ENCODE results near the gene RPS8.
A peak's percentile ranks its signal among the peaks of the same experiment; 100 is the strongest.
"Not testable (repeated sequence)": the region's sequence is repeated elsewhere in the genome, so short reads cannot be mapped to it uniquely, and the experiment has no call there.

RPS8 gene

DNA sequence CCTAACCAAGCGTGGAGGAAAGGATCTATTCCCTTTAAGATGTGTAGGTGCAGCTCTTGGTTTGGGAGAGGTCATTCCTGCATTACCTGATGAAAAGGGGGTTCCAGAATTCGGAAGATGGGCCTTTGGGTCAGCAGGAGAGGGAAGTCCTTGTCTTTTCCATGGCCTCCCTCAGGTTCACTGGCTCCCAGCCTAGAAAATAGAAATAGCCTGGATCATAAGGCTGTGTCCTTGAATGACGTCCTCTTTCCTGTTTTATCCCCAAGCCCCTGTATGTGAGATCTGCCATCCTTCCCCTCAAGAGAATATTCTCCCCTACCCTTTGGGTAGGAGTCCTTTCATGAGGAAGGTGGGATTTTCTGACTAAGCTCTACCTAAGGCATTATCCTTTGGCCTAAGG is 14.5 kb upstream of the RPS8 start:
- H3K4me3 ChIP-seq (ENCODE audit: control insufficient read depth, low read depth, low read length), result no peak overlapping the region
- DNase-seq (ENCODE audit: low read depth), result no peak

GRCh38 chr1:44766421-44766820 is 8.9 kb upstream of the RPS8 start:
- DNase-seq (ENCODE audit: low read depth); H3K4me3 ChIP-seq (ENCODE audit: control insufficient read depth, low read depth, low read length): not testable (repeated sequence)

More for the DNA sequence above, 14.5 kb upstream of the RPS8 start:
- TF ChIP-seq, protein P1, sequence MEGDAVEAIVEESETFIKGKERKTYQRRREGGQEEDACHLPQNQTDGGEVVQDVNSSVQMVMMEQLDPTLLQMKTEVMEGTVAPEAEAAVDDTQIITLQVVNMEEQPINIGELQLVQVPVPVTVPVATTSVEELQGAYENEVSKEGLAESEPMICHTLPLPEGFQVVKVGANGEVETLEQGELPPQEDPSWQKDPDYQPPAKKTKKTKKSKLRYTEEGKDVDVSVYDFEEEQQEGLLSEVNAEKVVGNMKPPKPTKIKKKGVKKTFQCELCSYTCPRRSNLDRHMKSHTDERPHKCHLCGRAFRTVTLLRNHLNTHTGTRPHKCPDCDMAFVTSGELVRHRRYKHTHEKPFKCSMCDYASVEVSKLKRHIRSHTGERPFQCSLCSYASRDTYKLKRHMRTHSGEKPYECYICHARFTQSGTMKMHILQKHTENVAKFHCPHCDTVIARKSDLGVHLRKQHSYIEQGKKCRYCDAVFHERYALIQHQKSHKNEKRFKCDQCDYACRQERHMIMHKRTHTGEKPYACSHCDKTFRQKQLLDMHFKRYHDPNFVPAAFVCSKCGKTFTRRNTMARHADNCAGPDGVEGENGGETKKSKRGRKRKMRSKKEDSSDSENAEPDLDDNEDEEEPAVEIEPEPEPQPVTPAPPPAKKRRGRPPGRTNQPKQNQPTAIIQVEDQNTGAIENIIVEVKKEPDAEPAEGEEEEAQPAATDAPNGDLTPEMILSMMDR (IDR thresholded peaks at IDR 0.05; ENCODE audit: control insufficient read depth, insufficient read depth, low read depth, low read length, missing control alignments), result no peak

DNA sequence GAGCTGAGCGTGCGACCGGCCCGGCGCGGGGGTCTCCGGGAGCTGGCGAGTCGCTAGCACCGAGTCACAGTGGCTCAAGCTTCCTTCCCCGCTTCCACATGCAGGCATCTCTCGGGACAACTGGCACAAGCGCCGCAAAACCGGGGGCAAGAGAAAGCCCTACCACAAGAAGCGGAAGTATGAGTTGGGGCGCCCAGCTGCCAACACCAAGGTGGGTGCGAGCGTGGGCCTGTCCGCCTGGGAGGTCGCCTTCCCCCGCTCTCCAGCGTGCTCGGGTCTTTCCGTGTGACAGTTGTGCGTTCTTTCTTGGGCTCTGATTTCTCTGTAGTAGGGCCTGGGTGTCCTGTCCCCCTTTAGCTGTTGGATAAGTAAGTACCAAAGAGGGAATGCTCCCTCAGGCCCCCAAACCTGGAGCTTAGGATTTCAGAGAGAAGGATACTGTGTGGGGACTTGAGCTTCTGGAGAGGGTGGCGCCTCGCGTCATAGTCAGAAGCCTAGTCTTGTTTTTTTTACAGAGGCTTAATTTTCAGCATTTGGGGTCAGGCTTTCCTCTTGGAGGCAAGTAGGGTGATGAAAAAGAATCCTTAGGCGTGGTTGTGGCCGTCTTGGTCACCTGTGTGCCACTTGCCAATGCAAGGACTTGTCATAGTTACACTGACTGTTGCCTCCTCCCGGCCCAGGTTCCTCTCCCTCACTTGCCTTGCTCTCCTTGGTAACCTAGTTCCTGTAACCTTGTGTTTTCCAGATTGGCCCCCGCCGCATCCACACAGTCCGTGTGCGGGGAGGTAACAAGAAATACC is 790 bp downstream of the RPS8 start:
- no peak for DNase-seq (ENCODE audit: low read depth)
- H3K4me3 ChIP-seq (ENCODE audit: control insufficient read depth, low read depth, low read length), result peak overlapping the region; percentile 99
- TF ChIP-seq, protein P1 (IDR thresholded peaks at IDR 0.05; ENCODE audit: control insufficient read depth, insufficient read depth, low read depth, low read length, missing control alignments), result no peak

DNA sequence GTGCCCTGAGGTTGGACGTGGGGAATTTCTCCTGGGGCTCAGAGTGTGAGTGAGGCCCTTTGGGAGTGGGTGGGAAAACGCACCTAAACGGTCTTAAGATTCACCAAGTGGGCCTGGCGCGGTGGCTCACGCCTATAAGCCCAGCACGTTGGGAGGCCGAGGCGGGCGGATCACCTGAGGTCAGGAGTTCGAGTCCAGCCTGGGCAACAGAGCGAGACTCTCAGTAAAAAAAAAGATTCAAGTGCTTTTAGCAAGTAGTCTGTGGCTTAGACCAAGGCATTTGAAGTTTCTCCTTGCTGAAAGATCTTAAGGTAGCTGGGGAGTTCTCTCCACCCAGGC is 1.4 kb downstream of the RPS8 start:
- DNase-seq (ENCODE audit: low read depth), result no peak
- H3K4me3 ChIP-seq (ENCODE audit: control insufficient read depth, low read depth, low read length), result peak overlapping the region; percentile 99
- TF ChIP-seq, protein P1 (IDR thresholded peaks at IDR 0.05; ENCODE audit: control insufficient read depth, insufficient read depth, low read depth, low read length, missing control alignments), result no peak

DNA sequence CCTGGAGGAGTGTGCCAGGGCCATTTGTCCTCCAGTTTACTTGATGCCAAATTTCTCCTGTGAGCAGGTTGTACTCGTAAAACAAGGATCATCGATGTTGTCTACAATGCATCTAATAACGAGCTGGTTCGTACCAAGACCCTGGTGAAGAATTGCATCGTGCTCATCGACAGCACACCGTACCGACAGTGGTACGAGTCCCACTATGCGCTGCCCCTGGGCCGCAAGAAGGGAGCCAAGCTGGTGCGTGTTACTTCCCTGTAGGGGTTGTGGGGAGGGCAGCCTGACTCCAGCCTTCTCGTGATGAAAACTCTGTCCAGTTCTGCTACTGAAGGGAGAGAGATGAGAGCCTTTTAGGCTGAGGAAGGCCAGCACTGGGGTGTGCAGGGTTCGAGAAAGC is 2.2 kb downstream of the RPS8 start:
- DNase-seq (ENCODE audit: low read depth), result no peak
- peak overlapping the region; percentile 99 for H3K4me3 ChIP-seq (ENCODE audit: control insufficient read depth, low read depth, low read length)

GRCh38 chr1:44777969-44778635 is 2.8 kb downstream of the RPS8 start:
- DNase-seq (ENCODE audit: low read depth), result no peak
- no peak overlapping the region for H3K4me3 ChIP-seq (ENCODE audit: control insufficient read depth, low read depth, low read length)
- TF ChIP-seq, protein P1 (IDR thresholded peaks at IDR 0.05; ENCODE audit: control insufficient read depth, insufficient read depth, low read depth, low read length, missing control alignments), result no peak

More for the DNA sequence above, 2.2 kb downstream of the RPS8 start:
- TF ChIP-seq, protein P1 (IDR thresholded peaks at IDR 0.05; ENCODE audit: control insufficient read depth, insufficient read depth, low read depth, low read length, missing control alignments), result no peak

All from AG09309 (cell line).